Astrocyte of the cerebellum (primary cell): ENCODE results near the gene PATJ.

ENCODE experiments used
- DNase-seq: peaks from one replicate; pipeline ENCODE4 v3.0.0-alpha.2; 2011; ENCODE audit warnings: low read depth
- H3K4me3 ChIP-seq: 2 replicates; pipeline ENCODE4 v1.5.1; 2011; ENCODE audit warnings: mild to moderate bottlenecking, low read depth, low read length, moderate library complexity
- in situ Hi-C: cut with HindIII; loops from 2 replicates; pipeline ENCODE4 v1.10.0; 2017; ENCODE audit warnings: low sequenced_read_pairs
- TF ChIP-seq, protein P1 (sequence below): IDR thresholded peaks from 2 replicates; pipeline ENCODE4 v1.5.1; 2012; ENCODE audit warnings: low read length, low read depth, moderate library complexity, mild to moderate bottlenecking; ENCODE audit errors: missing control alignments

PATJ gene

DNA sequence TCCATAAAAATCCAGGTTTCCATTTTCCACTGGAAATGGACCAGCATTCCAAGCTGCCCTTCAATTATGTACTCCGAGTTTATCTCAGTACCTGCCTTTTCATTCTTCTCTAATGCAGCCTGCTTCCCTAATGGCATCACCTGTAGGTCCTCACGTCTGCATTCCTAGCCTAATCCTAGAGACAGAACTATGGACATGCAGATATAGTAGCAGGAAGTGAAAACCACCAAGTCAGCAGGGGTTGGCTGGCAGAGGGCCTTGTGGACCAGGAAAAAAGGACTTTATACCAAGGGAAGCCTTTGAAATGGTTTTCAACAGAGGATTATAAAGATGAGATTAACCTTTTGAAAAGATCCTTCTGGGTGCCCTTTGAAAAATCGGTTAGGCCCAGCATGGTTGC is 316.7 kb downstream of the PATJ start:
- in situ Hi-C loops: no loop called here
- TF ChIP-seq, protein P1, sequence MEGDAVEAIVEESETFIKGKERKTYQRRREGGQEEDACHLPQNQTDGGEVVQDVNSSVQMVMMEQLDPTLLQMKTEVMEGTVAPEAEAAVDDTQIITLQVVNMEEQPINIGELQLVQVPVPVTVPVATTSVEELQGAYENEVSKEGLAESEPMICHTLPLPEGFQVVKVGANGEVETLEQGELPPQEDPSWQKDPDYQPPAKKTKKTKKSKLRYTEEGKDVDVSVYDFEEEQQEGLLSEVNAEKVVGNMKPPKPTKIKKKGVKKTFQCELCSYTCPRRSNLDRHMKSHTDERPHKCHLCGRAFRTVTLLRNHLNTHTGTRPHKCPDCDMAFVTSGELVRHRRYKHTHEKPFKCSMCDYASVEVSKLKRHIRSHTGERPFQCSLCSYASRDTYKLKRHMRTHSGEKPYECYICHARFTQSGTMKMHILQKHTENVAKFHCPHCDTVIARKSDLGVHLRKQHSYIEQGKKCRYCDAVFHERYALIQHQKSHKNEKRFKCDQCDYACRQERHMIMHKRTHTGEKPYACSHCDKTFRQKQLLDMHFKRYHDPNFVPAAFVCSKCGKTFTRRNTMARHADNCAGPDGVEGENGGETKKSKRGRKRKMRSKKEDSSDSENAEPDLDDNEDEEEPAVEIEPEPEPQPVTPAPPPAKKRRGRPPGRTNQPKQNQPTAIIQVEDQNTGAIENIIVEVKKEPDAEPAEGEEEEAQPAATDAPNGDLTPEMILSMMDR: no peak
- H3K4me3 ChIP-seq: no peak overlapping the region
- DNase-seq: no peak

DNA sequence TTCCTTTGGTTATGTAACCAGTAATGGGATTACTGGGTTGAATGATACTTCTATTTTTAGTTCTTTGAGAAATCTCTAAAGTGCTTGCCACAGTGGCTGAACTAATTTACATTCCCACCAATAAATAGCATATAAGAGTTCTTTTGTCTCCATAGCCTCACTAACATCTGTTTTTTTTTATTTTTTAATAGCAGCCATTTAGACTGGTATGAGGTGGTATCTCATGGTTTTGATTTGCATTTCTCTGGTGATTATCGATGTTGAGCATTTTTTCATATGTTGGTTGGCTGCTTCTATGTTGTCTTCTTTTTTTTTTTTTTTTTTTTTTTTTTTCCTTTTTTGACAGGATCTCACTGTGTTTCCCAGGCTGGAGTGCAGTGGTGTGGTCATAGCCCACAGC is 319.8 kb downstream of the PATJ start:
- in situ Hi-C loops: no loop called here
- TF ChIP-seq, protein P1: no peak
- H3K4me3 ChIP-seq: no peak overlapping the region
- DNase-seq: no peak

DNA sequence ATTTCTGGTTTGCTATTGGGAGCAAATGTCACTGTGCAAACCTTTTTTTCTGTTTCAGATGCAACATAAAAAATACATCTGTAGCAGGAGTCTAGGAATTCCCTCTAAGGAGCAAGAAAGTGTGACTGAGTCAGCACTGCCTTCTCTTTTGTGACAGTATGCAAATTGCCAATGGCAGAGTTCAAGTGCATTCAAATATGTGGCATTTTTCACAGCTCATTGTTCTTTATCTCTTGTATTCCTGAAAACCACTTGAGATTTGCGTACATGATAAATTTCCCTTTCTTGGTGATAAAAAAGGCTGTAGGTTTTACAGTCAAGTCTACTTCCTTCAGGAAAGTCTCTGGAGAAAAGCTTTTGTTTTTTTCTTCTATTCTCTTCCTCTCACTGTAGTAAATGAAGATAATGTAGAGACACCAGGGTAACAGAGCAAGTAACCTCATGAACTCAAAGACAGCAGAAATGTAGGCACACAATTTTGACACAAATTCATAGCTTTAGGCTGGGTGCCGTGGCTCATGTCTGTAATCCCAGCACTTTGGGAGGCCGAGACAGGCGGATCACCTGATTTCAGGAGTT is 322.6 kb downstream of the PATJ start:
- in situ Hi-C loops: no loop called here
- DNase-seq: no peak
- no peak overlapping the region for H3K4me3 ChIP-seq
- TF ChIP-seq, protein P1: no peak

DNA sequence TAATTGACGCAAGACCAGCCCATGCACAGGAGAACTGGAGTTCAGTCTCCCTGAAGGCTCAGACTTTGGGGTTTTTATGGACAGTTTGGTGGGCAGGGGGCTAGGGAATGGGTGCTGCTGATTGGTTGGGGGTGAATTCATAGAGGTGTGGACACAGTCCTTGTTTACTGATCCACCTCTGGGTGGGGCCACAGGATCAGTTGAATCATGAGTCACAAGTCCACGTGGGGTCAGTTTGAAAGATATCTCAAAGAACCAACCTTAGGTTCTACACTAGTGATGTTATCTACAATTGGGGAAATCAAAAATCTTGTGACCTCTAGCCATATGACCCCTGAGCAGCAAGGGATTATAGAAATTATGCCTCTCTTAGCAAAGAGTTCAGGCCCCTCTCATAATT is 324.4 kb downstream of the PATJ start:
- DNase-seq: no peak
- TF ChIP-seq, protein P1: no peak
- no peak overlapping the region for H3K4me3 ChIP-seq
- in situ Hi-C loops: no loop called here

- in situ Hi-C loops: no loop called here
- TF ChIP-seq, protein P1: no peak
- DNase-seq: no peak
- no peak overlapping the region for H3K4me3 ChIP-seq
These were observed 326.1 kb downstream of the PATJ start for GRCh38 chr1:62068416-62068843.

GRCh38 chr1:62068978-62069377 is 326.7 kb downstream of the PATJ start:
- TF ChIP-seq, protein P1: no peak
- H3K4me3 ChIP-seq: no peak overlapping the region
- DNase-seq: no peak
- in situ Hi-C loops: no loop called here
